ENCODE results near the gene HS3ST5.

Gene HS3ST5

DNA sequence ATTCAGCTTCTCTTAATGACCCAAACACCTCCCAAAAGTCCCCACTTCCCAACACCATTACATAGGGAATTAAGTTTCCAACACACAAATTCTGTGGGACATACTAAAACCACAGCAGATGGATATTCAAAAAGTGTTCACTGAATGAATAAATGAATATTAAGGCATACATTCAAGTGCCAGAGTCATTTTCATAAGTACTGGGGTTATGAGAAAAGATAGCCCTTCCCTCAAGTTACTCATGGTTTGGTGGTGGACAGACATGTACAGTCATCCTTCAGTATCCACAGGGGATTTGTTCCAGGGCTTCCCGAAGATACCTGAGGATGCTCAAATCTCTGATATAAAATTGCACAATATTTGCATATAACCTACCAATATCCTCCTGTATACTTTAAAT is 50.4 kb downstream of the HS3ST5 start:
- H3K4me3 ChIP-seq (replicated peaks; ENCODE audit: low read depth, low read length): no peak overlapping the region
- DNase-seq (ENCODE audit: extremely low read depth, low read depth): no peak
- TF ChIP-seq, protein P1, sequence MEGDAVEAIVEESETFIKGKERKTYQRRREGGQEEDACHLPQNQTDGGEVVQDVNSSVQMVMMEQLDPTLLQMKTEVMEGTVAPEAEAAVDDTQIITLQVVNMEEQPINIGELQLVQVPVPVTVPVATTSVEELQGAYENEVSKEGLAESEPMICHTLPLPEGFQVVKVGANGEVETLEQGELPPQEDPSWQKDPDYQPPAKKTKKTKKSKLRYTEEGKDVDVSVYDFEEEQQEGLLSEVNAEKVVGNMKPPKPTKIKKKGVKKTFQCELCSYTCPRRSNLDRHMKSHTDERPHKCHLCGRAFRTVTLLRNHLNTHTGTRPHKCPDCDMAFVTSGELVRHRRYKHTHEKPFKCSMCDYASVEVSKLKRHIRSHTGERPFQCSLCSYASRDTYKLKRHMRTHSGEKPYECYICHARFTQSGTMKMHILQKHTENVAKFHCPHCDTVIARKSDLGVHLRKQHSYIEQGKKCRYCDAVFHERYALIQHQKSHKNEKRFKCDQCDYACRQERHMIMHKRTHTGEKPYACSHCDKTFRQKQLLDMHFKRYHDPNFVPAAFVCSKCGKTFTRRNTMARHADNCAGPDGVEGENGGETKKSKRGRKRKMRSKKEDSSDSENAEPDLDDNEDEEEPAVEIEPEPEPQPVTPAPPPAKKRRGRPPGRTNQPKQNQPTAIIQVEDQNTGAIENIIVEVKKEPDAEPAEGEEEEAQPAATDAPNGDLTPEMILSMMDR (IDR thresholded peaks at IDR 0.05; ENCODE audit: low read depth, low read length, missing control alignments): no peak

DNA sequence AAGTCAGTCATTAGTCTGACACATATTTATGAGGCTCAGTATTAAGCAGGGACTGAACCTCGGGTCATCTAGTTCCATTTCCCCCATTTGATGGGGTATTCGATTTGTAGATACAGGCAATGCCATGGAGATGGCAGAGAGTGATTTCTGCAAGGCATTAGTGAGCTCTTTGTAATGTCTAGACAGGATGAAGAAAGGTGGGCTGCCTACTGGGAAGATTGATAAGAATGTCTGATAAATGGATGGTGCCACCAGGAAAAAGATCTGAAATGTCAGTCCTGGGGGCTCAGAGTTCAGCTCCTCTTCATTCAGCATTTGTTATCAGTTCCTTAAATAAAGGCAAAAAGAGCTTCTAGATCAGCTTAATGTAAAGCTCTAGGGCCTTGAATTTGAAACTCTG is 51.4 kb downstream of the HS3ST5 start:
- H3K4me3 ChIP-seq (replicated peaks; ENCODE audit: low read depth, low read length): no peak overlapping the region
- no peak for DNase-seq (ENCODE audit: extremely low read depth, low read depth)
- TF ChIP-seq, protein P1 (IDR thresholded peaks at IDR 0.05; ENCODE audit: low read depth, low read length, missing control alignments): no peak

DNA sequence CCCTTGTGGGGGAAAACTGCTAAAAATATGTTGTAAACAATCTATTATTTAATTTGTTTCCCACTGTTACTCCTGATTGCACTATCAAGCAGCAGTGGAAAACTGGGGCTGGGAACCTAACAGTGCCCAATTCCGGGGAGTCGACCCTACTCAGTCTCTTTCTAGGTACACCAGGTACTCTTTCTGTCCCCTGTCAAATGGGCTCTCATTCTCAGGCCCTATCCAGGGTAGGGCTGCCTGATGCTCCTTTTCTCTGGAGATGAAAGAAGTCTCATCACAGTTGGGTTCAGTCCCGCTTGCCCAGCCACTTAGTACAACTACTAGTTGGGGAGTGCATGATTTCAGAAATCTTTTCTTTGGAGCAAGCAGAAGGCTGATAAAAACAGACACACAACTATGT is 52.0 kb downstream of the HS3ST5 start:
- no peak overlapping the region for H3K4me3 ChIP-seq (replicated peaks; ENCODE audit: low read depth, low read length)
- DNase-seq (ENCODE audit: extremely low read depth, low read depth): no peak
- TF ChIP-seq, protein P1 (IDR thresholded peaks at IDR 0.05; ENCODE audit: low read depth, low read length, missing control alignments): no peak

DNA sequence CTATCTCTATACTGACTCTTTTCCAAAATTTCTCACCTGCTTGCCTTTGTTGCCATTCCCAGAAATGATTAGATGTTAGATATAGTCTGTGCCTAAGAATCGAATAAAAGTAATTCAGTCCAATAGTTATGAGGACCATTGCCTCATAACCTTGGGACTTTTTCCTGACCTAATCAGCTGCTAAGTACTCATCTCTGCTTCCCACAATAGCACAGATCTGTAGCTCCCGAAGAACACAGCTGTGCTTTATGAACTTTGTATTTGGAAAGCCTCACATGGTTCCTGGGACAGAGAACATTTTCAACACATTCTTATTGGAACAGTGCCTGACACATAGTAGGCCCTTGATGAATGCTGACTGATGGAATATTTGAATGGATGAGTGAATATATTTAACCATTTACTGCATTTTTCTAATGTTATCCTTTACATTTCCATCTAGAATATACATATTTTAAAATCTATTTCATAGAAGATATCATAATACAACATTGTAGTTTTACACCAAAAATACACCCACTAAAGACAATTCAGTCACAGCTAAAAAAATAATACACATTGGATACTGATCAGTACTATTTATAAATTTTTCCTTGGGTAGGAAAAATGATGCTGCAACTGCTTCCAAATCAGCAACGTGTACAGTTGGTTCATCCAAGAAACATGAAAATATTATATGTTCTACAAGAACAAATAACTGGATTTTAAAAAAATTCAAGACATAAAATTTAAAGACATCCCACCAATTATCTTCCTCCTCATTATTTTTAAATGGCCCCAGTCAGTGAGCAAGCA is 53.9 kb downstream of the HS3ST5 start:
- TF ChIP-seq, protein P1 (IDR thresholded peaks at IDR 0.05; ENCODE audit: low read depth, low read length, missing control alignments): no peak
- no peak overlapping the region for H3K4me3 ChIP-seq (replicated peaks; ENCODE audit: low read depth, low read length)
- no peak for DNase-seq (ENCODE audit: extremely low read depth, low read depth)

DNA sequence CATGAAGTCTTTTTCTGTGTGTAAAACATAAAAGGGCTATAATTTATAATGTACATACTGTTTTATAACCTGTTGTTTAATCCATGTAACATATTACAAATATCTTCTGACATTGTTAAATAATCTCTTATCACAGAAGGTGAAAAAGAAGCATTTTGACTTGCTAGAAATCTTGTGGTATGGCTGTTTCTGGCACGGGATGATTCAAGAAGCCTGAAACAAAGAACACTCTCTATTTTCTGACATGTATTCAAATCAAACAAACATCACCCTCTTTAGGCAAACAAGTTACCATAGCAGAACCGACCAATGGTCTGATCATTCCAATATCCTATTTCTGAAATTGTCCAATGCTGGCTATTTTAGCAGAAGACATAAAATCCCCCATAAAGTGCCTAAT is 55.4 kb downstream of the HS3ST5 start:
- DNase-seq (ENCODE audit: extremely low read depth, low read depth): no peak
- TF ChIP-seq, protein P1 (IDR thresholded peaks at IDR 0.05; ENCODE audit: low read depth, low read length, missing control alignments): no peak
- H3K4me3 ChIP-seq (replicated peaks; ENCODE audit: low read depth, low read length): no peak overlapping the region

DNA sequence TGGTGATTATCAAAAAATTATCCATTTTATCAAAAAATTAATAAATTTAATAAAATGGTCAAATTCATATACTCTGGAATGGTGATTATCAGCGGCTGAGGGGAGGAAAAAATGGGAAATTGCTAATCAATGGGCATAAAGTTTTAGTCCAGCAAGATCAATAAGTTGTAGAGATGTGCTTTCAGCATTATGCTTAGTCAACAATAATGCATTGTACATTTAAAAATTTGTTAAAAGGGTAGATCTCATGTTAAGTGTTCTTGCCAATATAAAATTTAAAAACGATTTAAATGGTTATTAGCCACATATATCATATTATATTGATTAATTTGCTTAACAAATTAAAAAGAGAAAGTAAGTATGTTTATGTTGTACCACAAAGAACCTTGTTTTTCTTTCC is 56.6 kb downstream of the HS3ST5 start:
- DNase-seq (ENCODE audit: extremely low read depth, low read depth): no peak
- TF ChIP-seq, protein P1 (IDR thresholded peaks at IDR 0.05; ENCODE audit: low read depth, low read length, missing control alignments): no peak
- no peak overlapping the region for H3K4me3 ChIP-seq (replicated peaks; ENCODE audit: low read depth, low read length)

DNA sequence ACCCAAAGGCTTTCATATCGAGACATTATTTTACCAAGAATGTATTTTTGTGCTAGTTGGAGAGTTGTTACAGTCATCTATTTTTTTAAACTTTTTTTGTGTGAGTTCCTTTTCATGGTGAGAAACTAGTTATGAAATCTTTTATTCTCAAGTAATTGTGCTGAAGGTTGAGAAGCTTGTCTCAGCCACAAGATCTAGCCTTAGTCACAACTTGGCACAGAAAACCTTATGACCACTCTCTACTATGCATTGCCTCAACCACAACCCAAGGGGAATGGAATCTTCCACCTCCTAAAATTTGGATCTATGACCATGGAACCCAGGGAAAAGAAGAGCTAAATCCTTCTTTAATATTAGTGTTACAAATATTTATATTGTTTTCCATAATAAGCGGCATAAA is 58.5 kb downstream of the HS3ST5 start:
- no peak for DNase-seq (ENCODE audit: extremely low read depth, low read depth)
- TF ChIP-seq, protein P1 (IDR thresholded peaks at IDR 0.05; ENCODE audit: low read depth, low read length, missing control alignments): no peak
- H3K4me3 ChIP-seq (replicated peaks; ENCODE audit: low read depth, low read length): no peak overlapping the region
